Measurements from ENCODE around the gene CACNA1B. TPM values are rescaled to one million over a fixed set of nuclear protein-coding genes. Genes with fewer than 3 reads are reported as not detected.

CACNA1B gene
- total RNA-seq, 1 experiment from 2014 or later, result 0.34 TPM

- POLR2A ChIA-PET (ENCODE audit: low non-redundant PET), result no interaction called here
- intact Hi-C loops (cut with micrococcal nuclease; ENCODE audit: unreplicated experiment), result no loop called here
- no peak overlapping the region for H3K4me3 ChIP-seq (ENCODE audit: low read depth, low read length, poor library complexity, severe bottlenecking)
- BruUV-seq (replicated peaks), result no TSS peak
- TF ChIP-seq EZH2 (IDR thresholded peaks at IDR 0.05; ENCODE audit: borderline replicate concordance, low read depth, low read length, poor library complexity, severe bottlenecking), result no peak
- TF ChIP-seq, protein P1, sequence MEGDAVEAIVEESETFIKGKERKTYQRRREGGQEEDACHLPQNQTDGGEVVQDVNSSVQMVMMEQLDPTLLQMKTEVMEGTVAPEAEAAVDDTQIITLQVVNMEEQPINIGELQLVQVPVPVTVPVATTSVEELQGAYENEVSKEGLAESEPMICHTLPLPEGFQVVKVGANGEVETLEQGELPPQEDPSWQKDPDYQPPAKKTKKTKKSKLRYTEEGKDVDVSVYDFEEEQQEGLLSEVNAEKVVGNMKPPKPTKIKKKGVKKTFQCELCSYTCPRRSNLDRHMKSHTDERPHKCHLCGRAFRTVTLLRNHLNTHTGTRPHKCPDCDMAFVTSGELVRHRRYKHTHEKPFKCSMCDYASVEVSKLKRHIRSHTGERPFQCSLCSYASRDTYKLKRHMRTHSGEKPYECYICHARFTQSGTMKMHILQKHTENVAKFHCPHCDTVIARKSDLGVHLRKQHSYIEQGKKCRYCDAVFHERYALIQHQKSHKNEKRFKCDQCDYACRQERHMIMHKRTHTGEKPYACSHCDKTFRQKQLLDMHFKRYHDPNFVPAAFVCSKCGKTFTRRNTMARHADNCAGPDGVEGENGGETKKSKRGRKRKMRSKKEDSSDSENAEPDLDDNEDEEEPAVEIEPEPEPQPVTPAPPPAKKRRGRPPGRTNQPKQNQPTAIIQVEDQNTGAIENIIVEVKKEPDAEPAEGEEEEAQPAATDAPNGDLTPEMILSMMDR (conservative IDR thresholded peaks at IDR 0.05; ENCODE audit: low read depth, low read length), result no peak
- no peaks in the 10 kb centered on the region for H3K9me3 ChIP-seq (ENCODE audit: low read depth, low read length, poor library complexity, severe bottlenecking)
- no peak overlapping the region for H3K27ac ChIP-seq (ENCODE audit: low read depth, low read length, poor library complexity, severe bottlenecking)
- no peaks in the 10 kb centered on the region for H3K4me1 ChIP-seq (ENCODE audit: insufficient read depth, low read length, poor library complexity, severe bottlenecking)
- CTCF ChIA-PET, result no interaction called here
- no peaks in the 10 kb centered on the region for H3K27me3 ChIP-seq (replicated peaks; ENCODE audit: insufficient read depth, low read depth, low read length, poor library complexity)
- no peak for DNase-seq (ENCODE audit: low spot score)
- H3K36me3 ChIP-seq (ENCODE audit: insufficient read depth, low read length, poor library complexity, severe bottlenecking), result no peaks in the 10 kb centered on the region
Measured at GRCh38 chr9:137917795-137918194, 40.2 kb downstream of the CACNA1B start.

- intact Hi-C loops (cut with micrococcal nuclease; ENCODE audit: unreplicated experiment), result no loop called here
- BruUV-seq (replicated peaks), result no TSS peak
- Histone ChIP-seq H3K9me3 (ENCODE audit: low read depth, low read length, poor library complexity, severe bottlenecking) (no peaks in the 10 kb centered on the region), H3K4me1 (ENCODE audit: insufficient read depth, low read length, poor library complexity, severe bottlenecking) (no peaks in the 10 kb centered on the region), H3K4me3 (ENCODE audit: low read depth, low read length, poor library complexity, severe bottlenecking) (no peak overlapping the region), H3K27ac (ENCODE audit: low read depth, low read length, poor library complexity, severe bottlenecking) (no peak overlapping the region), H3K36me3 (ENCODE audit: insufficient read depth, low read length, poor library complexity, severe bottlenecking) (no peaks in the 10 kb centered on the region), H3K27me3 (replicated peaks; ENCODE audit: insufficient read depth, low read depth, low read length, poor library complexity) (no peaks in the 10 kb centered on the region)
- DNase-seq (ENCODE audit: low spot score), result no peak
- ChIA-PET POLR2A (ENCODE audit: low non-redundant PET) (no interaction called here), CTCF (no interaction called here)
- no peak for TF ChIP-seq EZH2 (IDR thresholded peaks at IDR 0.05; ENCODE audit: borderline replicate concordance, low read depth, low read length, poor library complexity, severe bottlenecking)
- TF ChIP-seq, protein P1 (conservative IDR thresholded peaks at IDR 0.05; ENCODE audit: low read depth, low read length), result no peak
Measured at GRCh38 chr9:137918331-137919094, 40.9 kb downstream of the CACNA1B start.

DNA sequence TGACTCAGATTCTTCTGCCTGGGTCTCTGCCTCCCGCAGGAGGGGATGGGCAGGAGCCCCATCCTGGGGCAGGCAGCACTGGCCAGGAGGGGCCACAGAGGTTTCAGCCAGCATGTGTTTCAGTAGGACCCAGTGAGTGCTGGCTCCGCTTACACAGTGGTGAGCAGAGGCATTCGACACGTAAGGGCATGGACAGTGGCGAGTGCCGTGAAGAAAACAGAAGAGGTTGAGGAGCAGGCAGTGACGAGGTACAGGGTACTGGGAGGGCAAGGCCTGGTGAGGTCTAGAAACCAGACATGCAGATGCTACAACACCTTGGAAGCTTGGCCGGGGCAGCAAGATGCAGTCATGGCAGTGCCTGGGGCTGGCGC lies 41.5 kb downstream of the CACNA1B start:
- H3K27me3 ChIP-seq (replicated peaks; ENCODE audit: insufficient read depth, low read depth, low read length, poor library complexity), result no peaks in the 10 kb centered on the region
- BruUV-seq (replicated peaks), result no TSS peak
- no peaks in the 10 kb centered on the region for H3K4me1 ChIP-seq (ENCODE audit: insufficient read depth, low read length, poor library complexity, severe bottlenecking)
- no peaks in the 10 kb centered on the region for H3K9me3 ChIP-seq (ENCODE audit: low read depth, low read length, poor library complexity, severe bottlenecking)
- DNase-seq (ENCODE audit: low spot score), result no peak
- no peaks in the 10 kb centered on the region for H3K36me3 ChIP-seq (ENCODE audit: insufficient read depth, low read length, poor library complexity, severe bottlenecking)
- ChIA-PET POLR2A (ENCODE audit: low non-redundant PET) (no interaction called here), CTCF (no interaction called here)
- intact Hi-C loops (cut with micrococcal nuclease; ENCODE audit: unreplicated experiment), result no loop called here
- H3K4me3 ChIP-seq (ENCODE audit: low read depth, low read length, poor library complexity, severe bottlenecking), result no peak overlapping the region
- H3K27ac ChIP-seq (ENCODE audit: low read depth, low read length, poor library complexity, severe bottlenecking), result no peak overlapping the region
- no peak for TF ChIP-seq EZH2 (IDR thresholded peaks at IDR 0.05; ENCODE audit: borderline replicate concordance, low read depth, low read length, poor library complexity, severe bottlenecking)
- TF ChIP-seq, protein P1 (conservative IDR thresholded peaks at IDR 0.05; ENCODE audit: low read depth, low read length), result no peak
